Peyer's patch (tissue), 4 donors: ENCODE data around the gene SMYD3. TPM values are rescaled to one million over a fixed set of nuclear protein-coding genes. Genes with fewer than 3 reads are reported as not detected.

Source experiments
- DNase-seq, 3 donors: peaks; one replicate each; pipeline ENCODE4 v3.0.0-alpha.2; 2017 to 2019
- H3K27ac ChIP-seq, 4 donors: fragments of 200-600 bp; sonication (generic); one replicate each; pipeline ENCODE4 v1.5.1; 2016 to 2019
- H3K27me3 ChIP-seq, 2 donors: fragments of 200-600 bp; sonication (generic); one replicate each; pipeline ENCODE4 v1.5.1; 2019
- H3K36me3 ChIP-seq, 3 donors: fragments of 200-600 bp; sonication (generic); one replicate each; pipeline ENCODE4 v1.5.1; 2016 to 2019
- H3K4me1 ChIP-seq, 4 donors: fragments of 200-600 bp; sonication (generic); one replicate each; pipeline ENCODE4 v1.5.1; 2016 to 2019
- H3K4me3 ChIP-seq, 4 donors: fragments of 200-600 bp; sonication (generic); 1 replicate in 3 of 4; 2 replicates in 1 of 4; pipeline ENCODE4 v1.5.1; 2016 to 2019; ENCODE audit warnings: mild to moderate bottlenecking in 1 of 4
- H3K9me3 ChIP-seq, 4 donors: fragments of 200-600 bp; sonication (generic); one replicate each; pipeline ENCODE4 v1.5.1; 2016 to 2019; ENCODE audit warnings: mild to moderate bottlenecking in 1 of 4
- POLR2A ChIP-seq, 2 donors: fragments of 450-650 bp; IDR thresholded peaks; one replicate each; pipeline ENCODE4 v1.5.1; 2017; ENCODE audit warnings: antibody characterized with exemption in 2 of 2, mild to moderate bottlenecking in 2 of 2, moderate library complexity in 2 of 2
- total RNA-seq, 4 donors: library from RNA; depleted of rRNA; stranded (reverse); fragments of >200 nt; gene quantifications; one replicate each; pipeline ENCODE4 v1.1.0, GENCODE V29; 2016
- TF ChIP-seq, protein P1 (sequence below), 6 experiments: fragments of 450-650 bp in 4 of 6; fragments of 200-600 bp in 2 of 6; sonication (generic) in 1 of 6; IDR thresholded peaks; one replicate each; pipeline ENCODE4 v1.5.1; 2017 to 2019; ENCODE audit warnings: antibody characterized with exemption in 6 of 6, mild to moderate bottlenecking in 3 of 6, moderate library complexity in 1 of 6

SMYD3 gene
- total RNA-seq, 4 donors from 2014 or later, result 19.8 to 55.3 (median 26.9) TPM

DNA sequence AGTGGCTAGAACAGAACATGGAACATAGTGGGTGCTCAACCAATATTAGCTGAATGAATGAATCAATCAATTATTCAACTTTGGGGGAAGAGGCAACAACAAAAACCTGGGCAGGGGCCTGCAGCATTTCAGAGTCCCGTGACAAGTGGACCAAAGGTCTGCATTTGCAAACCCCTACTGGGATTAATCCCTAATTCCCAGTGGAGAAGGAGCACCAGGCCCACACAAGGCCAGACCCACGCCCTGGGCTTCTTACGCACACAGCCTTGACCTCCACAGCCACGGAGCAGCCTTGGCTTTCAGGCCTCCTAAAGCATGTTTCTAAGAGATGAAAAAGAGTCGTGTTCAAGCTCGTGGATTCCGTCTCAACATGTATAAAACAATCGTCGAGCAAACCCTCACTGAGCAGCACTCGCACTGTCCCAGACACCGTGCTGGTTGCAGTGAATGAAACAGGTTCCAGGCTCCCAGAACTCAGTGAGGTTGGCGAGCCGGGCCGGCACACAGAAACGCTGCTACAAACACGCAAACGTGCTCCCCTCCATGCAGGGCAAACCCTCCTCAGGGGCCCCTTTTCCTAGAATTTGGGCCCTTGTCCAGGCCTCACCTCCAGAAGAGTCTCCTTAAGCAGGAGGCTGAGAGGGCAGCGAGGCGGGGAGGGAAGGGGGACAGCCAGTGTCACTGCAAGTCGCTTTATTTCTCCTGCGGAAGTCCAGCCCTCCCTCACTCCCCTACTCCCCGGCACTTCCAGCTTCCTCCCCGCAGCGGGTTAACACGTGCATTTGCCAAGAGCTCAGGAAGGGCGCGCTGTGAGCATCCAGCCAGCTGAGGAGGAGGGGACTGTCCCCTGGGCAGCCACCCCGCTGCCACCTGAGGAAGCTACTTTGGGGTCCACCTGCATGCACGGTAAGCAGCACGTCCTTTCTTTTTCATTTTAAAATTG is 795.8 kb downstream of the SMYD3 start:
- no peak for TF ChIP-seq POLR2A (IDR thresholded peaks at IDR 0.05)
- TF ChIP-seq, protein P1, sequence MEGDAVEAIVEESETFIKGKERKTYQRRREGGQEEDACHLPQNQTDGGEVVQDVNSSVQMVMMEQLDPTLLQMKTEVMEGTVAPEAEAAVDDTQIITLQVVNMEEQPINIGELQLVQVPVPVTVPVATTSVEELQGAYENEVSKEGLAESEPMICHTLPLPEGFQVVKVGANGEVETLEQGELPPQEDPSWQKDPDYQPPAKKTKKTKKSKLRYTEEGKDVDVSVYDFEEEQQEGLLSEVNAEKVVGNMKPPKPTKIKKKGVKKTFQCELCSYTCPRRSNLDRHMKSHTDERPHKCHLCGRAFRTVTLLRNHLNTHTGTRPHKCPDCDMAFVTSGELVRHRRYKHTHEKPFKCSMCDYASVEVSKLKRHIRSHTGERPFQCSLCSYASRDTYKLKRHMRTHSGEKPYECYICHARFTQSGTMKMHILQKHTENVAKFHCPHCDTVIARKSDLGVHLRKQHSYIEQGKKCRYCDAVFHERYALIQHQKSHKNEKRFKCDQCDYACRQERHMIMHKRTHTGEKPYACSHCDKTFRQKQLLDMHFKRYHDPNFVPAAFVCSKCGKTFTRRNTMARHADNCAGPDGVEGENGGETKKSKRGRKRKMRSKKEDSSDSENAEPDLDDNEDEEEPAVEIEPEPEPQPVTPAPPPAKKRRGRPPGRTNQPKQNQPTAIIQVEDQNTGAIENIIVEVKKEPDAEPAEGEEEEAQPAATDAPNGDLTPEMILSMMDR (IDR thresholded peaks at IDR 0.05), result no peak
- Histone ChIP-seq H3K27me3 (no peaks in the 10 kb centered on the region), H3K4me3 (no peak overlapping the region), H3K4me1 (no peaks in the 10 kb centered on the region), H3K9me3 (no peaks in the 10 kb centered on the region), H3K36me3 (no peaks in the 10 kb centered on the region), H3K27ac (no peak overlapping the region)
- DNase-seq, result no peak

DNA sequence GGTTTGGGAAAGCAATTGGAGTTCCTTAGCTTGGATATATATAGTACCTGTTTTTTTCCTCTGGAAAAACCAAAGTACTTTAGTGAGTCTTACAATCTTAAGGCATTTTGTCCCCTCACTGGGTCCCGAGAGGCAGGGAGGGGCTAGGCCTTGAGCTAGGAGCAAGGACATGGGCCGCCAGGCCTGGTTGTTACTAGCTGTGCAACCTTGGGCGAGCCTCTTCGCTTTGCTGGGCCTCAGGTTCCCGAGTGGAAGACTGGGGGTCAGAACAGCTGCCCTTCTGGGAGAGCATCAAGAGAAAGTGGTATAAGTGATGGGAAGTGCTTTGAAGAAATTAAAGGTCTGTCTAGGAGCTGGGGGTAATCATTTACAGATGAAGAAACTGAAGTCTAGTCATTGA is 799.1 kb downstream of the SMYD3 start:
- Histone ChIP-seq H3K27ac (no peak overlapping the region), H3K27me3 (no peaks in the 10 kb centered on the region), H3K4me3 (no peak overlapping the region), H3K36me3 (no peaks in the 10 kb centered on the region), H3K4me1 (no peaks in the 10 kb centered on the region), H3K9me3 (no peaks in the 10 kb centered on the region)
- peak in 1 of 3 donors; percentile 30 for DNase-seq
- TF ChIP-seq, protein P1 (IDR thresholded peaks at IDR 0.05), result no peak
- no peak for TF ChIP-seq POLR2A (IDR thresholded peaks at IDR 0.05)

DNA sequence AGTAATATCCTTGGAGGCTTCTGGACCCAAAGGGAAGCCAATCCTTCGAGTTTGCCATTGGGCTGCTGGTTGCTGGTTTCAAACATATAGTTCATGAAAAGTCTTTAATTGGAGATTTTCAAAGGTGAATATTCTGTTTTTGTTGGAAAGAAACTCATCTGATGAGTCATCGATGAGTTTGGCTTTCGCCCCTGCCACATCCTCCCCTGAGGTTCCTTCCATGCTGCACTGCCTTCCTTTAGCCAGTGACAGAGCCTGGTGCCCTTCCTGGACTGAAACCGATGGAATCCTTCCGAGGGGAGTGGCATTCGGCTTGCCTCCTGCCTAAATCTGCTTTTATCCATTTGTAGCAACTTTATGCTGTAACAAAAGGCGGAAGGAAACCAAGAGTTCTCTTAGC is 802.3 kb downstream of the SMYD3 start:
- no peak overlapping the region for H3K27ac ChIP-seq
- H3K27me3 ChIP-seq, result no peaks in the 10 kb centered on the region
- H3K36me3 ChIP-seq, result no peaks in the 10 kb centered on the region
- no peak overlapping the region for H3K4me3 ChIP-seq
- no peaks in the 10 kb centered on the region for H3K4me1 ChIP-seq
- no peaks in the 10 kb centered on the region for H3K9me3 ChIP-seq
- TF ChIP-seq POLR2A (IDR thresholded peaks at IDR 0.05), result no peak
- TF ChIP-seq, protein P1 (IDR thresholded peaks at IDR 0.05), result no peak
- no peak for DNase-seq

DNA sequence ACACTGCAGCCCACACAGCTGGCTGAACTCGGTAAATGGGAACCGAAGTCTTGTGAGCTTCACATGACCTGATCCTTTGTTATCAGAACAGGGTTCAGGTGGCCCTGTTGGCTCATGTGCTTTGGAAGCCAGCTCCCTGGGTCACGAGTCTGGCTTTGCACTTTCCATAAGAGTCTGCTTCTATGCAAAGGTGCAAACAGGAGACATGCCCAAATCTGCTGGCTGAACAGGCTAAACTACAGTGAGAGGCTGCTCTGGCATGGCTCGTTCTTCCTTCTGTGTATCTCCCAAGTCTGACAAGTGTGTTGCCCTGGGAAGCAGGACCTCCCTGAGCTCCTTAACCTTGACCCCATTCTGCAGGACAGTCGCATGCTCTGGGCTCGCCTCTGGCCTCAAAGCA is 802.7 kb downstream of the SMYD3 start:
- H3K4me1 ChIP-seq, result no peaks in the 10 kb centered on the region
- H3K36me3 ChIP-seq, result no peaks in the 10 kb centered on the region
- H3K27me3 ChIP-seq, result no peaks in the 10 kb centered on the region
- TF ChIP-seq, protein P1 (IDR thresholded peaks at IDR 0.05), result no peak
- no peak for TF ChIP-seq POLR2A (IDR thresholded peaks at IDR 0.05)
- H3K9me3 ChIP-seq, result no peaks in the 10 kb centered on the region
- H3K4me3 ChIP-seq, result no peak overlapping the region
- H3K27ac ChIP-seq, result no peak overlapping the region
- peak in 1 of 3 donors; percentile 28 for DNase-seq

DNA sequence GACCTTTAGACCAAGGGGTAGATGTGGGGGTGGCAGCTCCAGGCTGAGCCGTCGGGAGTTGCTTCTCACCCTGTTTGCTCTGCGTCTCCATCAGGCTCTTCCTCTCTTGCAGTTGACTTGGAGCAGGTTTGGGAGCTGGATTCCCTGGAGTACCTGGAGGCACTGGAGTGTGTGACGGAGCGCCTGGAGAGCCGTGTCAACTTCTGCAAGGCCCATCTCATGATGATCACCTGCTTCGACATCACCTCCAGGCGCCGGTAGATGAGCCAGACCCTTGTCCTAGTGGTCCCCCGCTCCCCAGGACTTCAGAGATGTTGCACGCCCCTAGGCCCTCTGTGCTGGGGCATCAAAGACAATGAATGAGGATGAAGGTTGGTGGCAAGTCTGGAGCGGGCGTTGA is 804.7 kb downstream of the SMYD3 start:
- H3K4me3 ChIP-seq, result no peak overlapping the region
- no peak overlapping the region for H3K27ac ChIP-seq
- DNase-seq, result no peak
- no peaks in the 10 kb centered on the region for H3K27me3 ChIP-seq
- no peaks in the 10 kb centered on the region for H3K9me3 ChIP-seq
- no peaks in the 10 kb centered on the region for H3K36me3 ChIP-seq
- no peaks in the 10 kb centered on the region for H3K4me1 ChIP-seq
- TF ChIP-seq, protein P1 (IDR thresholded peaks at IDR 0.05), result no peak
- no peak for TF ChIP-seq POLR2A (IDR thresholded peaks at IDR 0.05)
